HG02884 (cell line): ENCODE results near the gene ZNF441.
"Not testable (repeated sequence)": the region's sequence is repeated elsewhere in the genome, so short reads cannot be mapped to it uniquely, and the experiment has no call there.

Source experiments
- ATAC-seq: cut with Tn5 transposase; IDR thresholded peaks from one replicate; pipeline ENCODE4 v1.9.1; 2021; ENCODE audit warnings: mild to moderate bottlenecking, moderate library complexity; ENCODE audit not compliant: unreplicated experiment

The ZNF441 gene

DNA sequence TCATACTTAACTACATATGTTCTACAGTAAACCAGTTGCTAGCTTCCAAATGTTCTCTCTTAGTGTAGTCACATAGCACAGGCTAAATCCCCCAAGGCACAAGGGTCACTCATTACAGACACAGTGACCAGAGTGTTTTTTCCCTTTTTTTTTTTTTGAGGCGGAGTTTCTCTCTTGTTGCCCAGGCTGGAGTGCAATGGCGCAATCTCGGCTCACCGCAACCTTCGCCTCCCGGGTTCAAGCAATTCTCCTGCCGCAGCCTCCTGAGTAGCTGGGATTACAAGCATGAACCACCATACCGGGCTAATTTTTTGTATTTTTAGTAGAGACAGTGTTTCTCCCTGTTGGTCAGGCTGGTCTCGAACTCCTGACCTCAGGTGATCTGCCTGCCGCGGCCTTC, 9.9 kb downstream of the ZNF441 start:
- not testable (repeated sequence) for ATAC-seq

DNA sequence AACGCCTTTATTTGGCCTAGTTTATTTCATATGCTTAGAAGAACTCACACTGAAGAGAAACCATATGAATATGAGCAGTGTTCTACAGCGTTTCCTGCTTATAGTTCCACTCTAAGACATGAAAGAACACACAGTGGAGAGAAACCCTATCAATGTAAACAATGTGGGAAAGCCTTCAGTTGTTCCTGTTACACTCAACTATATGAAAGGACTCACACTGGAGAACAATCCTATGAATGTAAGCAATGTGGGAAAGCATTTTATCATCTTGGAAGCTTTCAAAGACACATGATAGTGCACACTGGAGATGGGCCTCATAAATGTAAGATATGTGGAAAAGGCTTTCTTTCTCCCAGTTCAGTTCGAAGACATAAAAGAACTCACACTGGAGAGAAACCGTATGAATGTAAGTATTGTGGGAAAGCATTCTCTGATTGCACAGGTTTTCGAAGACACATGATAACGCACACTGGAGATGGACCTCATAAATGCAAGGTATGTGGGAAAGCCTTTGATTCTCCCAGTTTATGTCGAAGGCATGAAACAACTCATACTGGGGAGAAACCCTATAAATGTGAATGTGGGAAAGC, 13.7 kb downstream of the ZNF441 start:
- ATAC-seq, result no peak

DNA sequence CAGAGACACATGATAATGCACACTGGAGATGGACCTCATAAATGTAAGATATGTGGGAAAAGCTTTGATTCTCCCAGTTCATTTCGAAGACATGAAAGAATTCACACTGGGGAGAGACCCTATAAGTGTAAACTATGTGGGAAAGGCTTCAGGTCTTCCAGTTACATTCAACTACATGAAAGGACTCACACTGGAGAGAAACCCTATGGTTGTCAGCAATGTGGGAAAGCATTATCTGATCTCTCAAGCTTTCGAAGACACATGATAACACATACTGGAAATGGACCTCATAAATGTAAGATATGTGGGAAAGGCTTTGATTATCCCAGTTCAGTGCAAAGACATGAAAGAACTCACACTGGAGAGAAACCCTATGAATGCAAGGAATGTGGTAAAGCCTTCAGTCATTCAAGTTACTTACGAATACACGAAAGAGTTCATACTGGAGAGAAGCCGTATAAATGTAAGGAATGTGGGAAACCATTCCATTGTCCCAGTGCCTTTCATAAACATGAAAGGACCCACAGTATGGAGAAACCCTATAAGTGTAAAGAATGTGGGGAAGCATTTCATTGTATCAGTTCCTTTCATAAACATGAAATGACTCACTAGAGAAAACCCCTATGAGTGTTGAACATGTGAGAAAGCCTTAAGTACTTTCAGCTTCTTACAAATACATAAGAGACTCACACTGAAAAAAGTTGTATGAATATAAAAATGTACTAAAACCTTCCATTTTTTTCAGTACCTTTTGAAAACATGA, 14.7 kb downstream of the ZNF441 start:
- ATAC-seq, result no peak

DNA sequence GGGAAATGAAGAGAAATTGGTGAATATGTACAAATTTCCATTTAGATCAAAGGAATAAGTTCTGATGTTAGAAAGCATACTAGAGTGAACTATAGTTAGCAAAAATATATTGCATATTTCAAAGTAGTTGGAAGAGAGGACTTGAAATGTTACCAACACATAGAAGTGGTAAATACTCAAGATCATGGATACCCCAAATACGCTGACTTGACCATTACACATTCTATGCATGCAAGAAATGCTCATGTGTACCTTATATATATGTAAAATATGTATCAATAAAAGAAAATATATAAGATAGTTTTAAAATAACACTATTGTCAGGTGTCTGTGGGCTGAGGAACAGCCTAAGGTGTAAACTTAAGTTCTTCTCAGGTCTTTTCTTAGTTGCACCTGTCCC, 17.0 kb downstream of the ZNF441 start:
- ATAC-seq, result no peak

DNA sequence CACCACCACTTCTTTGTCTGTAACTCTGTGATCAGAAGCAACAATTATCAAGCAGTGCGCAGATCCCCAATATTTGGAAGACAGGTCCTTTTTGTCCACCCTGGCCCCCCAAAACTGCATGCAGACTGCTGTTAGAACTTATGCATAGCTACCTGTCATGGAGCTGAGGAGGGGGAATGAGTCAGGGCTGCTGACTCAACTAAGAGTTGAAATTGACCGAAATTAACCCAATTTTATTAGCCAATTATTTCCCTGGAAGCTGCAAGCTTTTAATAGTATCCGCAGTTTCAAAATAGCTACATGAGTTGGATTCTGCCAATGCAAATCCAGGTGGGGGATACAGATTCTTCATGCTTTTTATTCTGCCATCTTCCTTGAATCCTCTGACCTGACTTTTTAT, 17.6 kb downstream of the ZNF441 start:
- no peak for ATAC-seq

DNA sequence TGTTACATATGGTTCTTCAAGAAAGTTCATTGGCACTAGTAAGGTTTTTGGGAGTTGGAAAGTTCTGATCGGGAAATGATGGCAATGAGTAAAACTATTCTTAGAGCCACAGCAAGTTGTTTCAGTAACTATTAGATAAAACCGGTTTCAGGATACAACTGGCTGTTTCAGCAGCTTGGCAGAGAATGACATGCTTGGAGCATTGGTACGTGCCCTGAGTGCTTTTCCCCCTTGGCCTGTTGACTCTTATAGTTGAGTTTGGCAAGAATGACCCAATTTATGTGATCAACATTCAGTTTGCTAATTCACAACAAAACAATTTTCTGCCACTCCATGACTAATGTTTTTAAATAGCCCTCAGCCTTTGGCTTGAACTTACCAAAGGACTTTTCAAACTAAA, 20.7 kb downstream of the ZNF441 start:
- ATAC-seq, result no peak

DNA sequence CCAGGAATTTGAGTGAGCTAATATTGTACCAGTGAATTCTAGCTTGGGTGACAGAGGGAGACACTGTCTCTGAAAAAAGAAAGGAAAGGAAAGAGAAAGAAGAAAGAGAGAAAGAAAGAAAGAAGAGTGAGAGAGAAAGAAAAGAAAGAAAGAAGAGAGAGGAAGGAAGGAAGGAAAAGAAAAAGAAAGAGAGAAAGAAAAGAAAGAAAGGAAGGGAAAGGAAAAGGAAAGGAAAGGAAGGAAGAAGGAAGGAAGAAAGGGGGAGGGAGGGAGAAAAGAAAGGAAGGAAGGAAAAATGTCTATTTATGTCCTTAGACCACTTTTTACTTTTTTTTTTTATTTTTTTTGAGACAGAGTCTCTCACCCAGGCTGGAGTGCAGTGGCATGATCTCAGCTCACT, 26.1 kb downstream of the ZNF441 start:
- ATAC-seq, result no peak

DNA sequence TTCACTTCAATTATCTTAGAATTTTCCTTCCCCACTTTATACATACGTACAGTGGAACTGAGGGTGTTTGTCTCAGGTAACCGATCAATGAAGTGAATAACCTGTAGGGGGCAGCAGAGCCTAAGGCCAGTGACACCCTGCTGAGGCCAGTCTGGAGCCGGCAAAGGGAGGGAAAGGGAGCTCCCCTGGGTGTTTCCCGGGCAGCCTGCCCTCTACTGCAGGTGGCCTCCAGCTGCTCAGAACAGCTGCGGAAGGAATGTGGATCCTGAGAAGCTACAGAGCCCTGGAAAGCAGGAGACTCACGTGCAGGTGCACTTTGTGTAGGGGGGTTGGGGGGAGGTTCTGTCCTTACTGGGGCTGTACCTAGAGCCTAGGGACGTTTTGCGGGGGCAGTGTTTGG, 30.7 kb downstream of the ZNF441 start:
- ATAC-seq, result no peak

DNA sequence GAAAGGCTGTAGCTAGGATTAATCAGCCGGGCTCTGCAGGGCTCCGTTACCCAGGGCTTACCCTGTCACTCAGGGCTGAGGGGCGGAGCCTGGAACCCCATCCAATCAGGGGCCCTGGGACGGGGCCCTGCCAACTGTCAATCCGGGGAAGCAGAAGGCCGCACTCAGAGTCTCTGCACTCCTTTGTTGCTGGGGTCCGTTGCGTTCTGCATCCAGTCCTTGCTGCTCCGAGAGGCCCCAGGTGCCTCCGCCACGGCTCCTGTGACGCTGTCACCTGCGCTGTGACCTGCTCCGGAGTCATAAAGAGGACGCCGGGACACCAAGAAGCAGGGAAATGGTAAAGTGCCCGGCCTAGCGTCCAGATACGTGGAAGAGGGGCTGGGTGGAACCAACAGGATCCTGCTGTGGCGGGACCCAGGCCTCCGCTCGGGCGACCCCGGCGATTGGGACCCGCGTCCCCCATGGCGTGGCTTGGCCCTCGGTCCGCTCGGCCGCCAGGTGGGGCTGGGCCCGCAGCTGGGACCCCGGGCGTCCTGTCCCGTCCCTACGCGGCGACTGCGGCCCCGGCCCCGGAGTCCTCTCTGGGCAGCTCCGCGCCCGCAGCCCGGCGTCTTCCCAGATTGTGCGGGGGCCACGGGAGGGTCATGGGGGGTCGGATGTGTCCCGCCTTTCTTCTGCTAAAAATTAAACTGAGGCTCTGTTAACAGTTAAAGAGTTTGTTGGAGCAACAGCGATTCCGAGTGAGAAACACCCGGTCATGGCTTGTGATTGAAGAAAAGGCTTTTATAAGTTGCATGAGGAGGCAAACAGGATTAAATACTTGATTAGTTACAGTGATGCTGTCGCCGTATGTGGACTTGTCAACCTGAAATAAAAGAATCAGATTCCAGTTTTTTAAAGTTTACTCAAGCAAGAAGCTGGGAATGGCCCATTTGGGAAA, 31.9 kb downstream of the ZNF441 start, which contains the start of gene ZNF491:
ZNF491 (plus strand) TSS at position 133 of the 940 bp plus-strand sequence. CDS start 7,431 bp downstream, outside the sequence.
- ATAC-seq, result peak; percentile 80

DNA sequence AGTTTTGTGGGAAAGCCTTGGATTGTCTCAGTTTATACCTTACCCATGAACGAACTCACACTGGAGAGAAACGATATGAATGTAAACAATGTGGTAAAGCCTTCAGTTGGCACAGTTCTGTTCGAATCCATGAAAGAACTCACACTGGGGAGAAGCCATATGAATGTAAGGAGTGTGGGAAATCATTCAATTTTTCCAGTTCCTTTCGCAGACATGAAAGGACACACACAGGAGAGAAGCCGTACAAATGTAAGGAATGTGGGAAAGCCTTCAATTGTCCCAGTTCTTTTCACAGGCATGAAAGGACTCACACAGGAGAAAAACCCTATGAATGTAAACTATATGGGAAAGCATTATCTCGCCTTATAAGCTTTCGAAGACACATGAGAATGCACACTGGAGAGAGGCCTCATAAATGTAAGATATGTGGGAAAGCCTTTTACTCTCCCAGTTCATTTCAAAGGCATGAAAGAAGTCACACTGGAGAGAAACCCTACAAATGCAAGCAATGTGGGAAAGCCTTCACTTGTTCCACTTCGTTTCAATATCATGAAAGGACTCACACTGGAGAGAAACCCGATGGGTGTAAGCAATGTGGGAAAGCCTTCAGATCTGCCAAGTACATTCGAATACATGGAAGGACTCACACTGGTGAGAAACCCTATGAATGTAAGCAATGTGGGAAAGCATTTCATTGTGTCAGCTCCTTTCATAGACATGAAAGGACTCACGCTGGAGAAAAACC, 39.7 kb downstream of the ZNF441 start:
- no peak for ATAC-seq

DNA sequence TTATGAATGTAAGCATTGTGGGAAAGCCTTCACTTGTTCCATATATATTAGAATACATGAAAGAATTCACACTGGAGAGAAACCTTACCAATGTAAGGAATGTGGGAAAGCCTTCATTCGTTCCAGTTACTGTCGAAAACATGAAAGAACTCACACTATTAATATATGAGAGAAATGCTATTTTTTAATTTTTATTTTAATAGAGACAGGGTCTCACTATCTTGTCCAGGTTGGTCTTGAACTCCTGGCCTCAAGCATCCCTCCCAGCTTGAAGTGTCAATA, 40.2 kb downstream of the ZNF441 start:
- no peak for ATAC-seq

DNA sequence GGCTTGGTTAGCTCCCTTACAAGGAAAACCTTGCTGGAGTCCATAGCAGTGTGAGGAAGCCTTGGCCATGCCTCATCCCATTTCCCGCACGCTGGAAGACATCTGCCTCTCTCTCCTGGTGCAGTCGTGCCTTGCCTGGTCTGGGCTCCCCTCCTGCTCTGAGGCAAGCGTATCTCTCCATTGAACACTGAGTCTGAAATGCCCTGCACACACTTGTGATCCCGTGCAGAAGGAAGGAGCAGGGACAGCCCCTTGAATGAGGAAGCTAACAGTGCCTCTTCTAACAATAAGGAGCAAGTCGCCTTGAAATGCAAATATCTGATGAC, 46.9 kb downstream of the ZNF441 start:
- peak; percentile 39 for ATAC-seq

DNA sequence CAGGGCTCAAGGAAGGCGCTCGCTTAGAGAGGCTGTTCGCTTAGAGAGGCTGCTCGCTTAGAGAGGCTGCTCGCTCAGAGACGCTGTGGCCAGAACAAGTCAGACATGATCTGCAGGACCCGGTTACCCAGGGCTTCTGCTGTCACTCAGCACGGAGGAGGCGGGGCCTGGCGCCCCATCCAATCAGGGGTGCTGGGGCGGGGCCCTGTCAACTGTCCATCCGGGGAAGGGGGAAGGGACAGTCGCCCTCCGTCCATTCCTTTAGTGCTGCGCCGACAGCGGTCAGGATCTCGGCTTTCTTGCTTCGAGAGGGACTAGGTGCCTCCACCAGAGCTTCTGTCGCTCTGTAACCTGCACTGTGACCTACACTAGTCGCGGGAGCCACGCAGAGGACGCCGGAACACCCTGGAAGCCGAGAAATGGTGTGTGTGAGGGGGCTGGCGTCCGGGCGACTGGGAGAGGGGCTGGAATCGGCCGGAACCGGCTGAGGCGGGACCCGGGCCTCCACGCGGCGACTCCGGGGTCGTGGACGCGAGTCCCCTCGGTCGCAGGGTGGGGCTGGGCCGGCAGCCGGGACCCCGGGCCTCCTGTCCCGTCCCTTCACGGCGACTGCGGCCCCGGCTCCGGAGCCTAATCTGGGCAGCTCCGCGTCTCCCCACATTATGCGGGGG, 47.4 kb downstream of the ZNF441 start, which contains the start of gene ZNF440:
ZNF440 (plus strand) TSS at position 245 of the 671 bp plus-strand sequence; CDS start at position 420, 175 bp downstream.
- peak; percentile 98 for ATAC-seq

DNA sequence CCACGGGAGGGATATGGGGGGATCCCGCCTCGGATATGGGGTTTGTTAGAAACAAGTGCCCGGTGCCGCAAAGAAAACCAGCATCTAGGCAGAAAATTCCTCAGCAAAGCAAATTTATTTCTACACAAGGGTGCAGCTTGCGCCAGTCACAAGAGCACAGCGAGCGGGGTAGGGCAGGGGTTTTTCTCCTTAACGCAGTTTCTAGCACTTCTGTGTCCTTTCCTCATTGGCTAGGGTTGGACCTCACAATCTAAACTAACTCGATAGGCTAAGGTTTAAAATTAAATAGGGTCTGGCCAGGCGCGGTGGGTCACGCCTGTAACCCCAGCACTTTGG, 47.9 kb downstream of the ZNF441 start:
- no peak for ATAC-seq

DNA sequence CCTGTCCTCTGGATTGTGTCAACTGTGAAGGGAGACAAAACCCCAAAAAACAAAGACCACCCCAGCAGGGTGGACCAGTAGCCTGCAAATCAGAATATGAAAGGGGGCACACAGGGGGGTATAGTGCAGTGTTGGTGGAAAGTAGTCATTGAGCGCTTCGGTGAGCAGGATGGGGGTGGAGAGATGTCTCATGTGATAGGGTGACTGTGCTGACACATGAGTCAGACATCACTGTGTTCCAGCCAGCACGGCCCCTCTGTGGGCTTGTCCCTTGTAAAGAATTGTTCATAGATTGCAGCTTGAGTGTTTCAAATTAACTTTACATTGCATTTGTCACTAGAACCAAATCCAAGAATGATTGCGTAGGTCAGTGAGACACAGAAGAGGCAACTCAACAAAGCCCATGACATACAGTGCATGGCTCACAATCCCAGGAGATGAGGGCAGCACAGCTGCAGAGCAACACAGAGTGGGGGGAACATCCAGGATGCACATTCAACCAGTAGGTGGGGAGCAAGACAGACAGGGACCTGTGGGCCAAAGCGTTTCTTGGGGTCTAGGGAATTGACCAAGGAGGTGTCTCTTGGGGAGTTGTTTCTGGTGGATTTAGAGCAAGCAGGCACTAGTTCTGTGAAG, 54.8 kb downstream of the ZNF441 start:
- ATAC-seq, result no peak

DNA sequence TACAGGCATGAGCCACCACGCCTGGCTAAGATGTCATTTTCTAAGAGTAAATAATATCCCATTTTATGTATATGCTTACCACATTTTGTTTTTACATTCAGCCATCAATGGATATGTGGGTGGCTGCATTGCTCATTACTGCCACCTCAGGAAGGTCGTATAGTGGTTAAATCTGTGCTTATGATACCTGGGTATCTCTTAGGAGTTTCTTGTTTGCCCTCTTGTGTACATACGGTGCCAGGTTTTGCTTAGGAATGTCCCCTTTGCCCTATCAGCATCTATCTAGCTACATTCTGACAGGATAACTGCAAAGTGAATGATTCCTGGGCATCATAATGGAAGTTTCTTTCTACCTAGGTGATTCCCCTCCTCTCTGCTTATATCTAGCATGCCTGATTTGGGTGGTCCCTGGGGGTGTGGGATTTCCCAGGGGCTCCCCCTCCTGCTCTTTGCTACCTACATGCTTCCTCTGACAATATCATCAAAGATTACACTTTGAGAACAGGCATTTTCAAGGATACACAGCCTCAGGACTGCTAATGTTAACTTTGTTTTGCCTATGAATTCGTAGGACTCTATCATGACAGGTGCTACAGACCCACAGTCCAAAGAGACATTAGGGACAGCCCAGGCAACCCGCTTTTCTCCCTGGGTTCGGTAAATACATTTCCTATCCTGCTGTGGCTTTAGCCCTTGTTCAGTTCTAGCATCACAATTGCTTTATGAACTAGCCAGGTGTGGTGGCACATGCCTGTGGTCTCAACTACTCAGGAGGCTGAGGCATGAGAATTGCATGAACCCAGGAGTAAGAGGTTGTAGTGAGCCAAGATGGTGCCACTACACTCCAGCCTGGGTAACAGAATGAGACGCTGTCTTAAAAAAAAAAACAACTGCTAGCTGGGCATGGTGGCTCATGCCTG, 62.4 kb downstream of the ZNF441 start:
- not testable (repeated sequence) for ATAC-seq

DNA sequence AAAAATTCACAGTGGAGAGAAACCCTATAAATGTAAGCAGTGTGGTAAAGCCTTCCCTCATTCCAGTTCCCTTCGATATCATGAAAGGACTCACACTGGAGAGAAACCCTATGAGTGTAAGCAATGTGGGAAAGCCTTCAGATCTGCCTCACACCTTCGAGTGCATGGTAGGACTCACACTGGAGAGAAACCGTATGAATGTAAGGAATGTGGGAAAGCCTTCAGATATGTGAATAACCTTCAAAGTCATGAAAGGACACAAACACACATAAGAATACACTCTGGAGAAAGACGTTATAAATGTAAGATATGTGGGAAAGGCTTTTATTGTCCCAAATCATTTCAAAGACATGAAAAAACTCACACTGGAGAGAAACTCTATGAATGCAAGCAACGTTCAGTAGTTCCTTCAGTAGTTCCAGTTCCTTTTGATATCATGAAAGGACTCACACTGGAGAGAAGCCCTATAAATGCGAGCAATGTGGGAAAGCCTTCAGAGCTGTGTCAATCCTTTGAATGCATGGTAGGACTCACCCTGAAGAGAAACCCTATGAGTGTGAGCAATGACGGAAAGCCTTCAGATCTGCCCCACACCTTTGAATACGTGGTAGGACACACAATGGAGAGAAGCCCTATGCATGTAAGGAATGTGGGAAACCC, 65.6 kb downstream of the ZNF441 start:
- ATAC-seq, result no peak

DNA sequence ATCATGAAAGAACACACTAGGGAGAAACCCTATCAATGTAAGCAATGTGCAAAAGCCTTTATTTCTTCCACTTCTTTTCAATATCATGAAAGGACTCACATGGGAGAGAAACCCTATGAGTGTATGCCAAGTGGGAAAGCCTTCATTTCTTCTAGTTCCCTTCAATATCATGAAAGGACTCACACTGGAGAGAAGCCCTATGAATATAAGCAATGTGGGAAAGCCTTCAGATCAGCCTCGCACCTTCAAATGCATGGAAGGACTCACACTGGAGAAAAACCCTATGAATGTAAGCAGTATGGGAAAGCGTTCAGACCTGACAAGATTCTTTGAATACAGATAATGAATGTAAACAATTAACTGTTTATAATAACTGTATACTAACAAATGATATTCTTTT, 66.7 kb downstream of the ZNF441 start:
- ATAC-seq, result no peak
